ENCODE results near the gene NYAP1.

The NYAP1 gene

GRCh38 chr7:100472121-100472851, 11.4 kb upstream of the NYAP1 start:
- POLR2A ChIA-PET, result interaction anchor here (2.0 kb wide), 1 partner anchor 114 kb away, joined by 4 read pairs; the partner anchor contains the start of genes FBXO24 and LRCH4
- no peak overlapping the region for H3K27ac ChIP-seq (ENCODE audit: extremely low read depth, low read depth, low read length)
- H3K36me3 ChIP-seq (ENCODE audit: control insufficient read depth in 2 of 2, insufficient read depth in 1 of 2, low read length in 2 of 2), result peaks cover 7 to 31% of the 10 kb centered on the region in 2 experiments; a peak in 2 of 3 replicates
- CTCF ChIA-PET, result interaction anchor here (0.6 to 2.3 kb wide), 2 partner anchors 87 to 379 kb away, joined by 3 to 20 read pairs; no protein-coding TSS in a partner anchor
- H3K9me3 ChIP-seq (ENCODE audit: control insufficient read depth, insufficient read depth, low read depth, low read length), result no peaks in the 10 kb centered on the region
- no peak overlapping the region for H3K4me3 ChIP-seq (ENCODE audit: low read depth, low read length)
- peaks cover 9% of the 10 kb centered on the region for H3K4me1 ChIP-seq (ENCODE audit: control insufficient read depth, insufficient read depth, low read length)
- no peak for TF ChIP-seq ZBTB7A (tag by site-specific recombination; IDR thresholded peaks at IDR 0.05; ENCODE audit: low read depth)
- TF ChIP-seq INSM2 (tag by site-specific recombination; IDR thresholded peaks at IDR 0.05), result no peak
- TF ChIP-seq ZNF580 (tag by site-specific recombination; IDR thresholded peaks at IDR 0.05), result no peak
- no peak for TF ChIP-seq ZNF121 (tag by site-specific recombination; IDR thresholded peaks at IDR 0.05)
- no peak for TF ChIP-seq GLIS2 (tag by site-specific recombination; IDR thresholded peaks at IDR 0.05)
- peak; percentile 57 for TF ChIP-seq KLF8 (tag by site-specific recombination; IDR thresholded peaks at IDR 0.05)
- TF ChIP-seq ZNF211 (tag by site-specific recombination; IDR thresholded peaks at IDR 0.05; ENCODE audit: low read depth), result no peak
- TF ChIP-seq ZNF132 (tag by site-specific recombination; IDR thresholded peaks at IDR 0.05; ENCODE audit: borderline replicate concordance), result no peak
- TF ChIP-seq KLF1 (tag by site-specific recombination; IDR thresholded peaks at IDR 0.05), result peak; percentile 97
- TF ChIP-seq IKZF3 (tag by site-specific recombination; IDR thresholded peaks at IDR 0.05), result no peak

GRCh38 chr7:100472854-100473499, 10.8 kb upstream of the NYAP1 start:
- H3K36me3 ChIP-seq (ENCODE audit: control insufficient read depth in 2 of 2, insufficient read depth in 1 of 2, low read length in 2 of 2), result peaks cover 7 to 28% of the 10 kb centered on the region in 2 experiments; a peak in 2 of 3 replicates
- 0 out of 2 replicates have a peak overlapping the region, but pooled peaks have one; percentile 9 for H3K27ac ChIP-seq (ENCODE audit: extremely low read depth, low read depth, low read length)
- no peak overlapping the region for H3K4me3 ChIP-seq (ENCODE audit: low read depth, low read length)
- H3K9me3 ChIP-seq (ENCODE audit: control insufficient read depth, insufficient read depth, low read depth, low read length), result no peaks in the 10 kb centered on the region
- POLR2A ChIA-PET, result interaction anchor here (1.0 to 2.0 kb wide), 2 partner anchors 86 to 113 kb away, joined by 4 read pairs; partner anchors contain the start of genes FBXO24 and LRCH4
- CTCF ChIA-PET, result interaction anchor here (0.6 to 2.3 kb wide), 3 partner anchors 86 to 380 kb away, joined by 3 to 20 read pairs (median 3); partner anchors contain the start of gene SLC12A9
- peaks cover 9% of the 10 kb centered on the region for H3K4me1 ChIP-seq (ENCODE audit: control insufficient read depth, insufficient read depth, low read length)
- TF ChIP-seq PATZ1 (tag by site-specific recombination; IDR thresholded peaks at IDR 0.05), result peak; percentile 77
- TF ChIP-seq YY1 (tag by site-specific recombination; IDR thresholded peaks at IDR 0.05), result no peak
- peak; percentile 44; the same call in 1 of the 2 replicates for TF ChIP-seq ZBTB17 (tag by site-specific recombination; IDR thresholded peaks at IDR 0.05)
- 0 out of 2 replicates have a peak, but pooled peaks have one; percentile 32 for TF ChIP-seq PRDM10 (tag by site-specific recombination; IDR thresholded peaks at IDR 0.05)
- TF ChIP-seq ZNF341 (tag by site-specific recombination; IDR thresholded peaks at IDR 0.05; ENCODE audit: low read depth), result peak; percentile 34
- no peak for TF ChIP-seq ZNF266 (tag by site-specific recombination; IDR thresholded peaks at IDR 0.05; ENCODE audit: low read depth)
- no peak for TF ChIP-seq GFI1B (tag by site-specific recombination; IDR thresholded peaks at IDR 0.05)
- no peak for TF ChIP-seq ZNF140 (tag by site-specific recombination; IDR thresholded peaks at IDR 0.05)
- TF ChIP-seq EGR2 (tag by site-specific recombination; IDR thresholded peaks at IDR 0.05; ENCODE audit: low read depth), result peak; percentile 61
- no peak for TF ChIP-seq ZNF660 (tag by site-specific recombination; IDR thresholded peaks at IDR 0.05)
- TF ChIP-seq BCL6B (tag by site-specific recombination; IDR thresholded peaks at IDR 0.05), result no peak
- TF ChIP-seq ZNF449 (tag by site-specific recombination; IDR thresholded peaks at IDR 0.05), result no peak
